ENCODE data around the gene ZNF362. TPM values are rescaled to one million over a fixed set of nuclear protein-coding genes. Genes with fewer than 3 reads are reported as not detected.

Gene ZNF362
- total RNA-seq, 2 donors from 2014 or later, result 45.0 to 52.0 TPM

GRCh38 chr1:33320619-33321165 lies 64.4 kb downstream of the ZNF362 start, which contains the start of gene A3GALT2:
TSS of gene A3GALT2 (minus strand) at chr1:33321098. CDS start at chr1:33321098, 0 bp downstream.
- no peak for TF ChIP-seq CTCF (IDR thresholded peaks at IDR 0.05)
- TF ChIP-seq POLR2A (IDR thresholded peaks at IDR 0.05), result no peak
- no peak for TF ChIP-seq POLR2AphosphoS5 (IDR thresholded peaks at IDR 0.05)
- Histone ChIP-seq H3K4me1 (replicated peaks) (no peaks in the 10 kb centered on the region), H3K4me3 (no peak within 1 kb of the TSS), H3K27me3 (replicated peaks; ENCODE audit: insufficient read depth) (no peaks in the 10 kb centered on the region), H3K36me3 (peaks cover 17 to 29% of the 10 kb centered on the region in 2 donors), H3K9me3 (no peaks in the 10 kb centered on the region), H3K27ac (no peak within 1 kb of the TSS)
- WGBS, result 73% methylated on average over 8 of the region's 8 CpGs
- no peak for DNase-seq (ENCODE audit: low spot score)
- intact Hi-C loops (cut with DNase I), result no loop called here

GRCh38 chr1:33321178-33321577 lies 64.9 kb downstream of the ZNF362 start:
- Histone ChIP-seq H3K27me3 (replicated peaks; ENCODE audit: insufficient read depth) (no peaks in the 10 kb centered on the region), H3K4me1 (replicated peaks) (no peaks in the 10 kb centered on the region), H3K36me3 (peaks cover 17 to 34% of the 10 kb centered on the region in 2 donors), H3K4me3 (no peak overlapping the region), H3K27ac (no peak overlapping the region), H3K9me3 (no peaks in the 10 kb centered on the region)
- TF ChIP-seq POLR2AphosphoS5 (IDR thresholded peaks at IDR 0.05), result no peak
- no peak for TF ChIP-seq POLR2A (IDR thresholded peaks at IDR 0.05)
- no peak for TF ChIP-seq CTCF (IDR thresholded peaks at IDR 0.05)
- intact Hi-C loops (cut with DNase I), result no loop called here
- 79% methylated on average over 5 of the region's 5 CpGs for WGBS
- no peak for DNase-seq (ENCODE audit: low spot score)

GRCh38 chr1:33322109-33322508 lies 65.8 kb downstream of the ZNF362 start:
- Histone ChIP-seq H3K36me3 (peaks cover 17 to 37% of the 10 kb centered on the region in 2 donors), H3K4me1 (replicated peaks) (no peaks in the 10 kb centered on the region), H3K9me3 (no peaks in the 10 kb centered on the region), H3K4me3 (no peak overlapping the region), H3K27me3 (replicated peaks; ENCODE audit: insufficient read depth) (no peaks in the 10 kb centered on the region), H3K27ac (no peak overlapping the region)
- 83% methylated on average over 6 of the region's 6 CpGs for WGBS
- no peak for DNase-seq (ENCODE audit: low spot score)
- no peak for TF ChIP-seq POLR2A (IDR thresholded peaks at IDR 0.05)
- no peak for TF ChIP-seq POLR2AphosphoS5 (IDR thresholded peaks at IDR 0.05)
- intact Hi-C loops (cut with DNase I), result no loop called here

GRCh38 chr1:33322870-33323585 lies 66.7 kb downstream of the ZNF362 start:
- Histone ChIP-seq H3K4me1 (replicated peaks) (no peaks in the 10 kb centered on the region), H3K4me3 (no peak overlapping the region), H3K9me3 (no peaks in the 10 kb centered on the region), H3K27me3 (replicated peaks; ENCODE audit: insufficient read depth) (no peaks in the 10 kb centered on the region), H3K27ac (no peak overlapping the region), H3K36me3 (peaks cover 17 to 37% of the 10 kb centered on the region in 2 donors)
- no peak for DNase-seq (ENCODE audit: low spot score)
- intact Hi-C loops (cut with DNase I), result no loop called here
- WGBS, result 78% methylated on average over 10 of the region's 10 CpGs
- no peak for TF ChIP-seq POLR2A (IDR thresholded peaks at IDR 0.05)
- no peak for TF ChIP-seq CTCF (IDR thresholded peaks at IDR 0.05)
- no peak for TF ChIP-seq POLR2AphosphoS5 (IDR thresholded peaks at IDR 0.05)

- Histone ChIP-seq H3K4me3 (no peak overlapping the region), H3K4me1 (replicated peaks) (no peaks in the 10 kb centered on the region), H3K27me3 (replicated peaks; ENCODE audit: insufficient read depth) (no peaks in the 10 kb centered on the region), H3K27ac (no peak overlapping the region), H3K36me3 (peaks cover 17 to 43% of the 10 kb centered on the region in 2 donors), H3K9me3 (no peaks in the 10 kb centered on the region)
- intact Hi-C loops (cut with DNase I), result no loop called here
- WGBS, result 75% methylated on average over 14 of the region's 14 CpGs
- no peak for DNase-seq (ENCODE audit: low spot score)
- TF ChIP-seq POLR2A (IDR thresholded peaks at IDR 0.05), result no peak
- no peak for TF ChIP-seq POLR2AphosphoS5 (IDR thresholded peaks at IDR 0.05)
- TF ChIP-seq CTCF (IDR thresholded peaks at IDR 0.05), result no peak
Observed at GRCh38 chr1:33323663-33324477, 67.6 kb downstream of the ZNF362 start.
